GM10847 (cell line): ENCODE measurements around the gene MATN1.

Experiments used
- POLR2A ChIP-seq: IDR thresholded peaks from 2 replicates; pipeline ENCODE4 v1.6.1; 2011; ENCODE audit not compliant: insufficient read length; ENCODE audit errors: extremely low read depth

MATN1 gene

DNA sequence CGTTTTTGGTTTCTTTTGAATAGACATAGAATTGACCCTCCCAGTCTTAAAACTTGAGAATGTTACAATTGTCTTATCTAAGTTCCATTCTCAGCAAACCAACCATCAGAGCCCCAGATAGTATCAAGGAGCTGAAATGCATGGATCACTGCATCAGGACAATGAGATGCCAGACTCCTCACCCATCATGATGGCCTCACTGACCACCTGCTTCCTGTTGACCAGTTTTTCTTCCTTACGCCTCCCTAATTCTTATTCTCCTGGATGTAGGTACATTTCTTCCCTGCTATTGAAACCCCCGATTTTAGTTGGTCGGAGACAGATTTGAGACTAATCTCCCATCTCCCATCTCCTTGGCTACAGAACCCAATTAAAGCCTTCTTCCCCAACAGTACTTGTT lies 17.7 kb downstream of the MATN1 start:
- TF ChIP-seq POLR2A, result no peak

DNA sequence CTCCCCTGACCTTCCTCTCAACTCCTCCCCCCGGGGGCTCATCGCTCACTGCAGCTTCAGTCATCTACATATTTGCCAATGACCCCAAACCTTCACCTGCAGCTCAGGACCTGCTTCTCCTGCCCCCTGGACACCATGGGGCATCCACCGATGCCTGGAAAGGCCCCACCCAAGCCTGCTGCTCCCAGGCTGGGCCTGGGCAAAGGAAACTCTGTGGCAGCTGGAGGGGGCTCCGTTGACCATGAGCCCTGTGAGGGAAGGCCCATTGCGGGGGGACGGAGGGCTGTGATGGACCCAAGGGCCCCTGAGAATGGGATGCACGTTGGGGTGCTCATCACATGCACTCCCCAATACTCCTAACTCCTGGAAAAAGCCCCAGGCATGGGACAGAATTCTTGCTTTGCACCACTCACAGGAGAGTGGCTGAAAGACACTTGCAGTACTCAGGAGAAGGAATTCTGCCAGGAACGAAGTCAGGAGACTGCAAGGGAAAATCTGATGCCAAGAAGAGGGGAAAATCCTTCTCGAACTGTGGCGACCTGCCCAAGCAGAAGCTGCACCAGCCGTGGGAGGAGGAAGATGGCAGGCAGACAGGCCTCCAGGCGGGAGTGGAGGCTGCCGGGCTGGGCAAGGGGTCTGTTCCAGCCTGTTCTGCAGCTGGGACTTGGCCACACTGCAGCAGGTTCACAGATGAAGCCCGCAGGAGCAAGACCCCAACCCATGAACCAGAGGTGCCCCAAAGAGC lies 18.4 kb downstream of the MATN1 start:
- TF ChIP-seq POLR2A, result no peak

DNA sequence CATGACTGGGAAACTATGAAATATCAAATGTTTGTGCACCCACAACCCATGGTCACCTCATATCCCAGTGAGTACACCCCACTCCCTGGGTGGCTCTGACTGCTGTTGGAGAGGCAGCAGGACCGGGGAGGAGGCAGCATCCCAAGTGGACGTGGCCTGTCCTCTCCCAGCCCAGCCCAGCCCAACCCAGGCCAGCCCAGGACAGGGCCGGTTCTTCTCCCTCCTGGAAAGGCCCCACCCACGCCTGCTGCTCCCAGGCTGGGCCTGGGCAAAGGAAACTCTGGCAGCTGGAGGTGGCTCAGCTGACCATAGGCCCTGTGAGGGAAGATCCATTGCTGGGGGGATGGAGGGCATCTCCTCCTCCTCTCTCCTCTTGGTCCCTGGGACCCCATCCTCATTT lies 19.1 kb downstream of the MATN1 start:
- TF ChIP-seq POLR2A, result no peak

DNA sequence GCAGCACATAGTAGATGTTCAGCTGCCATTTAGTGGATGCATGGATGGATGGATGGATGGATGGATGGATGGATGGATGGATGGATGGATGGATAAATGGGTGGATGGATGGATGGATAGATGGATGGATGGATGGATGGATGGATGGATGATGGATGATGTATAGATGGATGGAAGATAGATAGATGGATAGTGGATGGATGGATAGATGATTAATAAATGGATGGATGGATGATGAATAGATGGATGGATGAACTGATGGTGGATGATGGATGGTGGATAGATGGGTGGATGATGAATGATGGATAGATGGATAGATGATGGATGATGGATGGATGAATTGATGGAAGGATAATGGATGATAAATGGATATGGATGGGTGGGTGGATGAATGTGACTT lies 20.6 kb downstream of the MATN1 start:
- TF ChIP-seq POLR2A, result no peak

DNA sequence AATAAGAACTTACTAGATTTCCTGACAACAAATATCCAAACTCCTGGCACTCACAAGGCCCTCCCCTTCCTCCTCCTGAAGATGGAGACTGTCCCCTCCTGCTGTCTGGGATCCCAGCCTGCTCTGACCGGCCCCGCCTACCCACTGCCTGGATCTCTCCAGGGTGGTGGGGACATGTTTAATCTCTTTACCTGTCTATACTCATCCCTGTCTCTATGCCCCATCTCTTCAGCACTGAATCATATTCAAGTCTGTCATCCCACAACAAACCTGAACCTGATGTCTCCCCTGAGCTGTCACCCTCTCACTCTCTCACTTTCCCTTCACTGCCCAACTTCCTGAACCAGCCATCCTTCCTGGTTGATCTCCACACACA lies 22.1 kb downstream of the MATN1 start:
- no peak for TF ChIP-seq POLR2A

DNA sequence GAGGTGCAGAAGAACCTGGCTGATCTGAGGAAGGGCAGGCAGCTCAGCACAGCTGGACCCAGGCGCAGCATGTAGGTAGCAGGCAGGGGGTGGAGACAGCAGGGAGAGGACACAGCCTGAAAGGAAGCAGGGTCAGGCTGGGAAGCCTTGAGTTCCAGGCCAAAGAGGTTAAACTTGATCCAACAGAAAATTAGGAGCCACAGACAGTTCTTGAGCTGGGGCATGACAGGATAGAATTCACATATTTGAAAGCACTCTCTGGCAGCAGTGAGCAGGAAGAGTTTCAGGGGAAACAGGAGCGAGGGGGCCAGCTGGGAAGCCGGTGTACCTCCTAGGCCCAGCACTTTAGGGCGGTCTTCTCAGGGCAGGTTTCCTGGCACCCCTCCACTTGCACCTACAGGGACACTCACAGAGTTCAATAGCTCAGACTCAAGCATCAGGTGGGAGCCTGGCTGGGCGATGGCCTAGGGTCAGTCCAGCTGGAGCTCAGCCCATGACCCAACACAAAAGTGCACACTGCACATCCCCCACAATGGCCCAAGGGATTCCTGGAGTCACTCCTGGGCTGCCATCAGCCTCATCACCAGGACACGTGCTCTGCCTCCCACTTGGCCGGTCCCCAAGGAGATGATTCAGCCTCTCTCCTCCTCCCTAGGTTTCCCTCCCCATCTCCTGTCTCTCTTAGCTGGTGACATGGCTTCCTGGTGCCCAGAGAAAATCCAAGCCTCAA lies 22.7 kb downstream of the MATN1 start:
- no peak for TF ChIP-seq POLR2A

DNA sequence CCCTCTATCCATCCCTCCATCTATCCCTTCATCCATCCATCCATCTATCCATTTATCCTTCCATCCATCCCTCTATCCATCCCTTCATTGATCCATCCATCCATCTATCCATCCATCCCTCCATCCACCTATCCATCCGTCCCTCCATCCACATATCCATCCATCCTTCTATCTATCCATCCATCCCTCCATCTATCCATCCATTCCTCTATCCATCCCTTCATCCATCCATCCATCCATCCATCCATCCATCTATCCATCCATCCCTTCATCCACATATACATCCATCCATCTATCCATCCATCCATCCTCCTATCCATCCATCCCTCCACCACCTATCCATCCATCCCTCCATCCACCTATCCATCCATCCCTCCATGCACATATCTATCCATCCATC lies 23.6 kb downstream of the MATN1 start:
- no peak for TF ChIP-seq POLR2A

DNA sequence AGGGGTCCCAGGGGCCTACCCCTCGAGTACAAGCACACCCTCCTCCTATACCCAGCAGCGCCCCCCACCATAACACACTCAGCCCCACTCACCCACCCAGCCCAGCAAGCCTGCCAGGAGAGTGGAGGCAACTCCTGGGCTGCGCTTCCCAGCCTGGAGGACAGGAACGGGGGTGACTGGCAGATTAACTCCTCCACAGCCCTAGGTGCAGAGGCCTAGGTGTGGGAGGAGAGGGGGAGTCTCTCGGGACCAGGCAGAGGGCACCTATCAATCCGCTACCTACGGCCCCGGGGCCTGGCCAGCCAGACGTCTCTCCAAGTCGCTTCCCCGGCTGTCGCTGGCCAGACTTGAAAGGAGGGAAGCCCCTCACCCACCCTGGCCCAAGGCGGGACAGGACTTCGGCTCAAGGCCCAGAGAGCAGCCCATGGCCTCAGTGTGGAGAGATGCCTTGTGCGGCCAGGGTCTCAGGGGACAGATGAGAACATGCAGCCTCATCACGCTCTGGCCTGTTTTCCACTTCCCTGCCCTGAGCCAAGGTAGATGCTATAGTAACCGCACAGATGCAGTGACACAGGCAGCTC lies 24.9 kb downstream of the MATN1 start:
- no peak for TF ChIP-seq POLR2A

DNA sequence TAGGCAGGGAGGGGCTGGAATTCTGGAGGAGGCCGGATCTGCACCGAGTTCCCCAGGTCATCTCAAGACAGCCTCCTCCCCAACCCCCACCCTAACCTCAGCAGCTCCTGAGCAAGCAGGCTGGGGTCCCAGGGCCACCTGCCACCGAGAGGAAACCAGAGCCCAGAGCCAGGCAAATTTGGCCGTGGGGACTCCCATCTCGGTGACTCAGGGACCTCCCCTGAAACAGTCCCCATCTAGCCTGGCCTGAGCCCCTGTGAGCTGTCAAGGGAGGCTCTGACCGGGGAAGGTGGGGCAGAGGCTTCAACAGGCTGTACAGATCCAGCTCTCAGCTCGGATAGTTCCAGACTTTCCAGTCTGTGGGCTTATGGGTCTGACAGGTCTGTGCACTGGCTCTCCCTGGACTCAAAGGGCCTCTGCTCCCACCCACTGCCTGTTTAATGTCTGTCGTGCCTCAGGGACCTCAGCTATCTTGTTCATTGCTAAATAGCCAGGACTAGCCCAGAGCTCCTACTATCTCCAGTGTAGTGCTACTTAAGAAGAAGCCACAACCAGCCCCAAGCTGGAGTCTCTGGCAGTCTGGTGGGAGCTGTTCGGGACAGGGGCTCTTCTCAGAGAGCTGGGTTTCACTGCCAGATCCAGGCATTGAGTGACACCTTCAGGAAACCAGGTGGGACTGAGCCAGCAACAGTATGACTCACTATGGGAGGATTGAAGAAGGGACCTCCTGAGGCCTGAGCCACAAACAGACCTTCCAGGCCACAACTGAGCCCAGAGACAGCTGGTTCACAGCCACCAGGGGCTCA lies 25.6 kb downstream of the MATN1 start:
- TF ChIP-seq POLR2A, result no peak

DNA sequence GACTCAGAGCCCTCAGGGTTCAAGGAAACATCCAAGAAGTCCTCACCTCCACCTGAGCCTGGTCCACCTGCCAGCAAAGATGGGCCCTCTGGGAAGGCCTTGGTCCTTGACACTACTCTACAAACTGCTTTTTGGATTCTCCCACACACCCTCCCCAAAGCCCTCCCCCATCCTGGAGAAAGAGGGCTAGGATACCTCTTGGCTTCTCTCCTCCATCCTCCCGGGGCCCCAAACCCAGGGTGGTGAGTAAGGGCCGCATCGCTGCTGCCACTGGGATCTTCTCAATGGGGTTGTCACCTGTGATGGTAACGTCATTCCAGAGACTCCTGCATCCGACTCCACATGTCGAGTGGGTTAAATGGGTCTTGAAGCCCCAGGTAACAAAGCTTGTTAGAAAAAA lies 26.6 kb downstream of the MATN1 start:
- TF ChIP-seq POLR2A, result no peak

DNA sequence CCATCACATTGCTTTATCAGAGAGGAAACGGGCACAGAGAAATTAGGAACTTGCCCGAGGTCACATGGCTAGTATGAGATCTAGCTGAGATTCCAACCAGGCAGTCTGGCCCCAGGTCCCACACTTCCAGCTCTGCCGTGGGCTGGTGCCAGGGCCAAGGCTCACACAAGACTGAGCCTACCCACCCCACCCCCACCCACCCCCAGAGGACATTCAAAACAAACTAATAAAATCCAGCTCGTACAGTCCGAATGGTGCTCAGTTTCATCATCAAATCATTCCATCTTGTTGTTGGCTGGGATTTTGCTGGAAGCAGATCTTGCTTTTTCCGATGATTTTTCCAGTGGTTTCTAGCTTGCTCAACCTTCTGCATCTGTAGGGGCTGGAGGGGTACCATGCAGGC lies 27.9 kb downstream of the MATN1 start:
- no peak for TF ChIP-seq POLR2A

DNA sequence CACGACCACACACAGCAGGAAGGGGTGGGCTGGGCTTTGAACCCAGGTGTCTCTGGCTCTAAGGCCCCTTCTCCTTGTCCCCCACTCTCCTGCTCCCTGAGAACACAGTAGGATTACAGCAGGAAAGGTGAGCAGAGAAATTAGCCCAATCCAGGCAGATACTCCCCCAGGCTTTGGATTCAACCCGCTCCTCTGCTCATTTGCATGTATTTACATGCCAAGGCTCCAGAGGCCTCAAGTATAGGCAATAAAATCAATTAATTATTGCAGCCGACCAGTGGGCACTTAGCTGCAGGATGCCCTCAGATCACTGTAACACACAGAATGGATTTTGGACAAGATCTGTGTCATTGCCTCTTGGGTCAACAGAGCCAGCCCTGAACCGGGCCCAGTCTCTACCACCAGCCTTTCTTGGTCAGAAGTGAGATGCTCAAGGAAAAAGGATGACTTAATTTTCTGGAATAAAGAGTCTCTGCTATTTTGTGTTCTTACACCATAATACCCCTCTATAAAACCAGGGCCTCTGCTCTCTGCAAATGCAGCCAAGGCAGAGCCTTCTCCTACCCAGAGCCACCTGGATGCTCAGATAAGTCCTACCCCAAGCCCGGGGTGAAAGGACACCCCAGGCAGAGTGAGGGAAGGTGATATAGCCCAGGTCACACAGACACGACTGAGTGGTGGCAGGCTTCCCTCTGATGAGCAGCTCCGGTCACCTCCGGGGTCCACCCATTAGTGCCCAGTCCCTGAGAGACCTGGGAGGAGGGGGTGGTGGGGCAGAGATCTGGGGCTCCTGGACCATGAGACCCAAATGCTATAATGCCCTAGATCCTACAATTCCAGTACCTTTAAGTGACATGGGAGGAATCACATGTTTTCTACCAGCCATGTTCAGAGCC lies 28.9 kb downstream of the MATN1 start:
- no peak for TF ChIP-seq POLR2A

DNA sequence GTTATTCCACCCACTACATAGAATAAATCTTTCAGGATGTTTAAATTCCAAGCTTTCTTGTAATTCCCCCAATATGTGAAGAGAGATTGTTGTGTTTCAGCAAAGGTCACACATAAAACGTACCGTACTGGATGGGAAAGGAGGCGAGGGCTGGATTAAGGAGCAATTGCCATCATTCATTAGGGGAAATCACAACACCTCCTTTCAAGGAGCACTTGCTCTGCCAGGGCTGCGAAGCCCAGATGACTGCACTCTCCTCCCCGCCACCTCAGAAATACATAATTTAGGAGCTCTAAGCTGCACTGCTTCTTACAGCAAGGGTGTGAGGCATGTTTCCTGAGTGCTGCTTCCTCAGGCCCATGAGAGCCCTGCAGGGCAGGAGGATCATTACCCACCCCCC lies 29.6 kb downstream of the MATN1 start:
- no peak for TF ChIP-seq POLR2A

DNA sequence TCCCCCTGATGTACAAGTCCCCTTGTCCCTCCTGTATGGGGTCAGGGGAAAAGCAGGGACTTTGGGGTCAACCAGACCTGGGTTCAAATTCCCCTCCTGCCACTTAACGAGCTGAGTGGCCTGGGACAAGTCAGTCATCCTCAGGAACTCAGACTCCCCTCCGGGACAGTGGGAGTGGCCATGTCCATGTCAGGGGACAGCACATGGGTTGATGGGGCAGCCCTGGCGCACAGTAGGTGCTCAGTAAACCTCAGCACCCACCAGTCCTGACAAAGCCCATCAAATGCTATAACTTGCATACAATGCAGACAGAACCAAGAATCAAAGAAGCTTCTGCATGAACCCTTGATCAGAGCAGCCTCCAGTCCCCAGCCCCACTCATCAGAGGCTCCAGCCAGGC lies 30.0 kb downstream of the MATN1 start:
- no peak for TF ChIP-seq POLR2A

DNA sequence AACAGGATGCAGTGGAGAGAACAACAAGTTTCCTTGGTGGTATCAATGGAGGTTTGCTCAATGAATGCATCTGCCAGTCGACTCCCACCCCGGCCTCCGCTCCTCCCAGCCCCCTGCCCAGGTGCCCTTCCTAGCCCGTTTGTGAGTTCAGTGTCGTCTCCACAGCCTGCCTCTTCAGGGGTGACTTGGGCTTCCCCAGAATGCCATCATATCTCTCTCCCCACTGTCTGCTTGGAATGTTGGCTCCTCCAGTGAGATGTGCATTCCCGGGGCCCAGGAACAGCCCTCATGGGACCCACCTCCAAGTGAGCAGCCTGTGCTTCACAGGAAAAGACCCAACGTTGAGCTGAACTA lies 30.5 kb downstream of the MATN1 start:
- no peak for TF ChIP-seq POLR2A

DNA sequence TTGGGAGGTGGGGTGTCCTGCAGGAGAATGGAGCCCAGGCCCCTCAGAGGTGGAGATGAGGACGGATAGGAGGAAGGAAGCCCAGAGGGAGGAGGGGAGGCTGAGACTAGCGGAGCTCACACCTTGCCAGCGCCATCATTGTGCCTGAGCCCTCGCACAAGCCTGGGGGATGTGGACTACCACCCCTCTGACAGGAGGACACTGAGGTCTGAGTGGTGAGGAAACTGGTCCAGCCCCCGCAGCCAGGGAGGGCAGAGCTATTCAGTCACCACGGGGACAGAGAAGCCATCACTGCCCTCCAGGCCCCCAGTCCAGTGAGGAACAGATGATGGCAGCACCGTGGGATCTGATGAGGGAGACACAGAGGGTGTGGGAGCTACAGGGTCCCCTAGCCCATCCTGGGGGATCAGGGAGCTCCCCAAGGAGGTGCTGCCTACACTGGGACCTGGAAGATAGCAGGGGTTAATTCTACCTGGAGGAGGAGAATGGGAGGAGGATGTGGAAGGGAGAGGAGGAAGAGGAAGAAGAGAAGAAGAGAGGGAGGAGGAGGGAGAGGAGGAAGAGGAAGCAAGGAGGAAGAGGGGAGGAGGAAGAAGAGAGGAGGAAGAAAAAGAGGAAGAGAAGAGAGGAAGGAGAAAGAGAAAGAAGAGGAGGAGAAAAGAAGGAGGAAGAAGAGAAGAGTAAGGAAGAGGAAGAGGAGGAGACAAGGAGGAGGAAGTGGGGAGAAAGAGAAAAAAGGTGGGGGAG lies 31.0 kb downstream of the MATN1 start:
- TF ChIP-seq POLR2A, result no peak
